Measurements from ENCODE around the gene CD163L1. TPM values are rescaled to one million over a fixed set of nuclear protein-coding genes. Genes with fewer than 3 reads are reported as not detected.

Gene CD163L1
- total RNA-seq, 4 donors from 2014 or later: 0.54 to 3.8 (median 2.0) TPM

- WGBS, 2 donors: 66 to 80% methylated on average over 5 of the region's 5 CpGs
- intact Hi-C loops (cut with DNase I): no loop called here
Measured at GRCh38 chr12:7322599-7322998, 121.4 kb downstream of the CD163L1 start.

GRCh38 chr12:7321624-7322023 lies 122.3 kb downstream of the CD163L1 start:
- TF ChIP-seq POLR2A (IDR thresholded peaks at IDR 0.05): no peak
- no peak for TF ChIP-seq CTCF (IDR thresholded peaks at IDR 0.05)
- Histone ChIP-seq H3K36me3 (no peaks in the 10 kb centered on the region), H3K4me3 (replicated peaks in 1 of 3) (no peak overlapping the region), H3K9me3 (no peaks in the 10 kb centered on the region), H3K27ac (no peak overlapping the region), H3K27me3 (no peaks in the 10 kb centered on the region), H3K4me1 (no peaks in the 10 kb centered on the region)
- DNase-seq: no peak
- WGBS, 2 donors: 44 to 50% methylated on average over 2 of the region's 2 CpGs
- intact Hi-C loops (cut with DNase I): no loop called here

More at GRCh38 chr12:7322599-7322998, 121.4 kb downstream of the CD163L1 start:
- no peak overlapping the region for H3K27ac ChIP-seq
- TF ChIP-seq CTCF (IDR thresholded peaks at IDR 0.05) (no peak), POLR2A (IDR thresholded peaks at IDR 0.05) (no peak)
- H3K4me1 ChIP-seq: no peaks in the 10 kb centered on the region
- H3K4me3 ChIP-seq (replicated peaks in 1 of 3): no peak overlapping the region
- no peaks in the 10 kb centered on the region for H3K9me3 ChIP-seq
- no peaks in the 10 kb centered on the region for H3K36me3 ChIP-seq
- H3K27me3 ChIP-seq: no peaks in the 10 kb centered on the region
- no peak for DNase-seq

- TF ChIP-seq CTCF (IDR thresholded peaks at IDR 0.05) (no peak), POLR2A (IDR thresholded peaks at IDR 0.05) (no peak)
- Histone ChIP-seq H3K27ac (no peak overlapping the region), H3K36me3 (no peaks in the 10 kb centered on the region), H3K4me3 (replicated peaks in 1 of 3) (no peak overlapping the region), H3K4me1 (no peaks in the 10 kb centered on the region), H3K9me3 (no peaks in the 10 kb centered on the region), H3K27me3 (no peaks in the 10 kb centered on the region)
- no peak for DNase-seq
- intact Hi-C loops (cut with DNase I): no loop called here
- 92 to 93% methylated on average over 2 of the region's 2 CpGs for WGBS, 2 donors
Measured at GRCh38 chr12:7319930-7320329, 124.0 kb downstream of the CD163L1 start.

GRCh38 chr12:7310070-7310469 lies 133.9 kb downstream of the CD163L1 start:
- no peaks in the 10 kb centered on the region for H3K9me3 ChIP-seq
- no peak for DNase-seq
- H3K36me3 ChIP-seq: no peaks in the 10 kb centered on the region
- 92 to 96% methylated on average over 4 of the region's 4 CpGs for WGBS, 2 donors
- TF ChIP-seq POLR2A (IDR thresholded peaks at IDR 0.05): no peak
- TF ChIP-seq CTCF (IDR thresholded peaks at IDR 0.05): no peak
- no peaks in the 10 kb centered on the region for H3K27me3 ChIP-seq
- no peak overlapping the region for H3K27ac ChIP-seq
- H3K4me1 ChIP-seq: no peaks in the 10 kb centered on the region
- intact Hi-C loops (cut with DNase I): no loop called here
- H3K4me3 ChIP-seq (replicated peaks in 1 of 3): no peak overlapping the region

Other genes starting within 250 kb of the CD163L1 start
- not detected for gene ACSM4, start 140.1 kb downstream of the CD163L1 start, total RNA-seq
- gene CD163, start 59.6 kb upstream of the CD163L1 start, total RNA-seq: 100 to 1,000 TPM in 2 of 4 donors, 10 to 100 TPM in 2; 25.6 to 179 (median 94.4) TPM
- not detected for gene APOBEC1, start 221.8 kb upstream of the CD163L1 start, total RNA-seq